GM19467 (cell line): ENCODE data around the gene FGF12.

ENCODE experiments used
- ATAC-seq: cut with Tn5 transposase; IDR thresholded peaks from one replicate; pipeline ENCODE4 v1.9.1; 2021; ENCODE audit warnings: mild to moderate bottlenecking, moderate library complexity; ENCODE audit not compliant: unreplicated experiment

FGF12 gene

GRCh38 chr3:192277477-192277876, 449.9 kb downstream of the FGF12 start:
- ATAC-seq: no peak

GRCh38 chr3:192275741-192276355, 451.5 kb downstream of the FGF12 start:
- ATAC-seq: no peak

- ATAC-seq: no peak
These were observed 453.7 kb downstream of the FGF12 start for GRCh38 chr3:192273697-192274010.

- no peak for ATAC-seq
These were observed 454.2 kb downstream of the FGF12 start for GRCh38 chr3:192273001-192273696.

- ATAC-seq: no peak
These were observed 465.3 kb downstream of the FGF12 start for GRCh38 chr3:192262001-192262400.

GRCh38 chr3:192261135-192261534, 466.2 kb downstream of the FGF12 start:
- no peak for ATAC-seq

- ATAC-seq: no peak
These were observed 467.0 kb downstream of the FGF12 start for GRCh38 chr3:192260116-192261010.

GRCh38 chr3:192259661-192260060, 467.7 kb downstream of the FGF12 start:
- no peak for ATAC-seq

- no peak for ATAC-seq
These were observed 468.6 kb downstream of the FGF12 start for GRCh38 chr3:192258721-192259120.

GRCh38 chr3:192255839-192256238, 471.5 kb downstream of the FGF12 start:
- no peak for ATAC-seq

GRCh38 chr3:192253138-192253887, 474.0 kb downstream of the FGF12 start:
- ATAC-seq: no peak

- no peak for ATAC-seq
These were observed 477.8 kb downstream of the FGF12 start for GRCh38 chr3:192249516-192249915.

- no peak for ATAC-seq
These were observed 480.3 kb downstream of the FGF12 start for GRCh38 chr3:192246847-192247559.

GRCh38 chr3:192244591-192244990, 482.8 kb downstream of the FGF12 start:
- ATAC-seq: no peak

- ATAC-seq: no peak
These were observed 487.4 kb downstream of the FGF12 start for GRCh38 chr3:192239956-192240355.

GRCh38 chr3:192237992-192238608, 489.2 kb downstream of the FGF12 start:
- no peak for ATAC-seq

GRCh38 chr3:192229866-192230265, 497.5 kb downstream of the FGF12 start:
- no peak for ATAC-seq

- ATAC-seq: no peak
These were observed 502.6 kb downstream of the FGF12 start for GRCh38 chr3:192224634-192225155.

- no peak for ATAC-seq
These were observed 503.5 kb downstream of the FGF12 start for GRCh38 chr3:192223815-192224214.

- ATAC-seq: no peak
These were observed 506.4 kb downstream of the FGF12 start for GRCh38 chr3:192220915-192221314.
